HepG2 (cell line): ENCODE results near the gene PCSK7. TPM values are rescaled to one million over a fixed set of nuclear protein-coding genes. Genes with fewer than 3 reads are reported as not detected.

Experiments
- ATAC-seq: fragments of 200-7000 bp; cut with Tn5 transposase; 3 replicates; pipeline ENCODE4 v1.9.1; 2020; ENCODE audit warnings: mild to moderate bottlenecking, moderate library complexity
- BruUV-seq: library from RNA; stranded (reverse); fragments of 400-500 nt; replicated peaks from 2 replicates; lab custom pipeline; 2021; lab: Mats Ljungman, UMichigan
- CTCF ChIA-PET: fragments of 300-600 bp; formaldehyde crosslinking; extraction: SDS; loops from one replicate; lab custom pipeline; 2021; ENCODE audit warnings: low total read pairs, inconsistent platforms, low intra/inter-chr PET ratio; lab: Yijun Ruan, JAX
- POLR2A ChIA-PET: fragments of 350-600 bp; sonication (Branson Sonifier 250); formaldehyde crosslinking; loops from one replicate; lab custom pipeline; 2020; ENCODE audit warnings: antibody characterized with exemption, inconsistent platforms; lab: Yijun Ruan, JAX
- DNase-seq: peaks from one replicate; pipeline ENCODE4 v3.0.0-alpha.2; 2015; ENCODE audit warnings: low spot score
- FAIRE-seq: peaks from 3 replicates; lab custom pipeline; 2011; peaks lifted over from hg19 to GRCh38; lab: Jason Lieb, UNC
- H2AFZ ChIP-seq: one replicate; pipeline ENCODE4 v1.6.1; 2011; ENCODE audit warnings: low read length, inconsistent platforms
- H3K27ac ChIP-seq: fragments of 300-600 bp; 3 replicates; pipeline ENCODE4 v1.8.0; 2011; ENCODE audit warnings: mixed run types, mild to moderate bottlenecking, mixed read lengths, low read length, inconsistent platforms; ENCODE audit not compliant: insufficient read depth; ENCODE audit errors: extremely low read length
- H3K27me3 ChIP-seq, 2 experiments: fragments of 200-600 bp in 1 of 2; 2 replicates in 1 of 2; 3 replicates in 1 of 2; pipeline versions ENCODE4 v1.6.0 to v1.8.0; 2011; ENCODE audit warnings: low read length in 2 of 2, mild to moderate bottlenecking in 2 of 2, moderate library complexity in 2 of 2, inconsistent platforms in 1 of 2; ENCODE audit not compliant: insufficient read depth in 2 of 2, control insufficient read depth in 1 of 2
- H3K36me3 ChIP-seq, 2 experiments: fragments of 200-600 bp in 1 of 2; replicated peaks in 1 of 2; 2 replicates in 1 of 2; 3 replicates in 1 of 2; pipeline versions ENCODE4 v1.5.1 to v1.8.0; 2011; ENCODE audit warnings: low read length in 2 of 2, inconsistent platforms in 1 of 2; ENCODE audit not compliant: insufficient read depth in 2 of 2, control insufficient read depth in 1 of 2
- H3K4me1 ChIP-seq: 2 replicates; pipeline ENCODE4 v1.5.1; 2012; ENCODE audit warnings: low read length, inconsistent platforms; ENCODE audit not compliant: insufficient read depth
- H3K4me2 ChIP-seq: 2 replicates; pipeline ENCODE4 v1.6.0; 2011; ENCODE audit warnings: low read depth, low read length, inconsistent platforms
- H3K4me3 ChIP-seq, 3 experiments: fragments of 200-600 bp in 1 of 3; sonication (generic), shearing (Covaris generic) in 1 of 3; replicated peaks in 1 of 3; 2 replicates each; pipeline ENCODE4 v1.5.1; 2011 to 2016; ENCODE audit warnings: low read length in 3 of 3, inconsistent platforms in 2 of 3, low read depth in 2 of 3, mild to moderate bottlenecking in 2 of 3, control low read depth in 1 of 3, mixed read lengths in 1 of 3; ENCODE audit not compliant: insufficient read depth in 1 of 3
- H3K79me2 ChIP-seq: one replicate; pipeline ENCODE4 v1.6.1; 2011; ENCODE audit warnings: low read length, inconsistent platforms; ENCODE audit not compliant: insufficient read depth
- H3K9ac ChIP-seq: 2 replicates; pipeline ENCODE4 v1.6.0; 2011; ENCODE audit warnings: mild to moderate bottlenecking, low read depth, low read length, inconsistent platforms; ENCODE audit not compliant: insufficient read depth
- H3K9me3 ChIP-seq: 2 replicates; pipeline ENCODE4 v1.5.1; 2012; ENCODE audit warnings: mild to moderate bottlenecking, low read length
- H4K20me1 ChIP-seq: 2 replicates; pipeline ENCODE4 v1.6.0; 2011; ENCODE audit warnings: inconsistent platforms, mild to moderate bottlenecking, low read length, moderate library complexity; ENCODE audit not compliant: insufficient read depth
- ATF4 ChIP-seq, 2 experiments: fragments of 450-650 bp in 1 of 2; sonication (generic) in 1 of 2; formaldehyde crosslinking; IDR thresholded peaks; 2 replicates each; pipeline versions ENCODE4 v1.5.0 to v1.8.0; 2020 to 2022; ENCODE audit warnings: mild to moderate bottlenecking in 1 of 2, missing genetic modification reagents in 1 of 2
- KMT2B ChIP-seq: IDR thresholded peaks from 2 replicates; pipeline ENCODE4 v1.6.1; 2016; ENCODE audit warnings: missing genetic modification reagents, missing compliant biosample characterization
- MIXL1 ChIP-seq: IDR thresholded peaks from 2 replicates; pipeline ENCODE4 v1.6.1; 2016
- NRL ChIP-seq: sonication (generic); formaldehyde crosslinking; IDR thresholded peaks from 2 replicates; pipeline ENCODE4 v1.5.0; 2020; ENCODE audit warnings: missing genetic modification reagents, mild to moderate bottlenecking, moderate library complexity, borderline replicate concordance
- POLR2A ChIP-seq, 2 experiments: IDR thresholded peaks; 2 replicates each; pipeline ENCODE4 v1.6.1; 2011; ENCODE audit warnings: low read depth in 2 of 2, low read length in 2 of 2, mild to moderate bottlenecking in 1 of 2, moderate library complexity in 1 of 2; ENCODE audit not compliant: insufficient read depth in 1 of 2
- RARG ChIP-seq: sonication (generic); formaldehyde crosslinking; IDR thresholded peaks from 2 replicates; pipeline ENCODE4 v1.4.0; 2020; ENCODE audit warnings: low read depth, mild to moderate bottlenecking, missing genetic modification reagents
- RERE ChIP-seq: IDR thresholded peaks from 2 replicates; pipeline ENCODE4 v1.6.1; 2016; ENCODE audit warnings: low read depth, missing genetic modification reagents, missing compliant biosample characterization
- SALL2 ChIP-seq: sonication (generic); formaldehyde crosslinking; IDR thresholded peaks from 2 replicates; pipeline ENCODE4 v1.8.1; 2023; ENCODE audit warnings: mild to moderate bottlenecking, missing genetic modification reagents, inconsistent platforms
- STAG1 ChIP-seq: sonication (generic); formaldehyde crosslinking; IDR thresholded peaks from 2 replicates; pipeline ENCODE4 v1.4.0; 2020; ENCODE audit warnings: missing genetic modification reagents
- TEF ChIP-seq: sonication (generic); formaldehyde crosslinking; IDR thresholded peaks from 2 replicates; pipeline ENCODE4 v1.5.0; 2020; ENCODE audit warnings: missing genetic modification reagents
- ZMAT5 ChIP-seq: sonication (generic); formaldehyde crosslinking; IDR thresholded peaks from 2 replicates; pipeline ENCODE4 v1.5.0; 2020; ENCODE audit warnings: mild to moderate bottlenecking, low read depth, missing genetic modification reagents, borderline replicate concordance
- ZNF414 ChIP-seq: sonication (generic); formaldehyde crosslinking; IDR thresholded peaks from 2 replicates; pipeline ENCODE4 v1.5.0; 2020; ENCODE audit warnings: missing genetic modification reagents
- ZNF709 ChIP-seq: sonication (generic); formaldehyde crosslinking; IDR thresholded peaks from 2 replicates; pipeline ENCODE4 v1.5.0; 2020; ENCODE audit warnings: mild to moderate bottlenecking, missing genetic modification reagents
- WGBS: methylation state at CpG from one replicate; pipeline ENCODE4 v1.1.6; 2017; ENCODE audit warnings: low lambda C conversion rate; 5-methylcytosine and 5-hydroxymethylcytosine counted together
- in situ Hi-C: cut with HindIII; loops from 2 replicates; pipeline ENCODE4 v1.10.0; 2017; ENCODE audit warnings: low pct_unique_long_range_greater_than_20kb; ENCODE audit not compliant: extremely low pct_ligation_motif_present
- intact Hi-C: fragments of 100-400 bp; cut with micrococcal nuclease; formaldehyde crosslinking; loops from one replicate; pipeline ENCODE4 v1.10.0; 2022; ENCODE audit not compliant: unreplicated experiment
- polyA plus RNA-seq, 8 experiments: library from polyadenylated mRNA; depleted of rRNA in 3 of 8; stranded (reverse) in 7 of 8; unstranded in 1 of 8; fragments of >200 nt; fragmentation: Illumina TruSeq in 4 of 8; extraction: Trizol in 4 of 8; gene quantifications; 2 replicates each; pipeline versions ENCODE4 v1.2.1 to v1.2.3, GENCODE V29; 2011 to 2016; ENCODE audit warnings: low read depth in 4 of 8, missing spikeins in 1 of 8, mixed read lengths in 1 of 8; ENCODE audit not compliant: insufficient read depth in 1 of 8
- total RNA-seq, 5 experiments: library from RNA; depleted of rRNA; stranded (reverse); fragments of >200 nt; fragmentation: Illumina TruSeq; extraction: Trizol; gene quantifications; 2 replicates each; pipeline ENCODE4 v1.2.3, GENCODE V29; 2016; ENCODE audit warnings: low read depth in 1 of 5

The PCSK7 gene
- total and polyA plus RNA-seq, 2 of the 13 experiments (the other 11 are each of a cell fraction or from before 2014, with no cell fraction given), result 13.4 to 13.8 TPM

GRCh38 chr11:117180020-117180419 lies 51.9 kb downstream of the PCSK7 start (continued):
- TF ChIP-seq TEF (no peak), ZMAT5 (no peak)
- TF ChIP-seq, all 625 proteins: peak for 2

- intact Hi-C loops (no loop called here), in situ Hi-C loops (no loop called here)
- peak; percentile 70 for ATAC-seq
- Histone ChIP-seq H3K27ac (peak overlapping the region; percentile 73), H3K4me2 (peak overlapping the region; percentile 90), H4K20me1 (no peaks in the 10 kb centered on the region; the same call in 1 of the 2 replicates), H3K4me3 (peak overlapping the region; percentile 82 to 97 (median 83)), H3K9ac (peak overlapping the region; percentile 79), H3K27me3 (no peaks in the 10 kb centered on the region; a peak in 1 of 5 replicates), H3K4me1 (peaks cover 42% of the 10 kb centered on the region), H3K79me2 (peaks cover 6% of the 10 kb centered on the region), H3K36me3 (peaks cover 3 to 12% of the 10 kb centered on the region in 2 experiments; a peak in 4 of 5 replicates), H3K9me3 (no peaks in the 10 kb centered on the region), H2AFZ (no peak overlapping the region)
- no TSS peak for BruUV-seq
- WGBS, result 0% methylated on average over 3 of the region's 39 CpGs
- no peak for FAIRE-seq
- ChIA-PET POLR2A (interaction anchor here (0.8 to 2.4 kb wide), 13 partner anchors 9 to 406 kb away, joined by 3 to 41 read pairs (median 5); partner anchors contain the start of genes APOA1, BUD13, CEP164 and PAFAH1B2), CTCF (no interaction called here)
- DNase-seq, result no peak
- no peak for TF ChIP-seq MIXL1 (CRISPR knock-in tag)
- no peak for TF ChIP-seq RERE (CRISPR knock-in tag)
- no peak for TF ChIP-seq ZNF414 (CRISPR knock-in tag)
- TF ChIP-seq ATF4 (CRISPR knock-in tag; IDR thresholded peaks at IDR 0.05), result no peak
- TF ChIP-seq NRL (CRISPR knock-in tag), result no peak
- TF ChIP-seq ZNF709, result no peak
- TF ChIP-seq KMT2B (CRISPR knock-in tag), result peak; percentile 10; the same call in 1 of the 2 replicates
- no peak for TF ChIP-seq RARG (CRISPR knock-in tag)
- no peak for TF ChIP-seq SALL2 (CRISPR knock-in tag)
- no peak for TF ChIP-seq STAG1 (CRISPR knock-in tag)
- TF ChIP-seq POLR2A (IDR thresholded peaks at IDR 0.05; ENCODE audit: insufficient read depth in 1 of 2, low read depth in 2 of 2, low read length in 2 of 2), result no peak
Measured at GRCh38 chr11:117179048-117179999, 52.5 kb downstream of the PCSK7 start.
